ENCODE measurements around the gene KCNH2.
A peak's percentile ranks its signal among the peaks of the same experiment; 100 is the strongest.

KCNH2 gene

GRCh38 chr7:151011097-151011409 is 32.9 kb upstream of the KCNH2 start:
- TF ChIP-seq ZFX (IDR thresholded peaks at IDR 0.05; ENCODE audit: borderline replicate concordance) = no peak
- no peak for TF ChIP-seq CTCF (IDR thresholded peaks at IDR 0.05)
- H3K27ac ChIP-seq = peak overlapping the region; percentile 73; the same call in 1 of the 2 replicates

GRCh38 chr7:151010307-151011096 is 32.4 kb upstream of the KCNH2 start:
- no peak for TF ChIP-seq CTCF (IDR thresholded peaks at IDR 0.05)
- H3K27ac ChIP-seq = peak overlapping the region; percentile 73; the same call in 1 of the 2 replicates

- TF ChIP-seq CTCF (IDR thresholded peaks at IDR 0.05) (no peak), ZFX (IDR thresholded peaks at IDR 0.05; ENCODE audit: borderline replicate concordance) (no peak)
- peak overlapping the region; percentile 73 for H3K27ac ChIP-seq
These were observed 31.9 kb upstream of the KCNH2 start for GRCh38 chr7:151010037-151010306.

- no peak for TF ChIP-seq ZFX (IDR thresholded peaks at IDR 0.05; ENCODE audit: borderline replicate concordance)
- no peak for TF ChIP-seq CTCF (IDR thresholded peaks at IDR 0.05)
- H3K27ac ChIP-seq = peak overlapping the region; percentile 73
These were observed 31.4 kb upstream of the KCNH2 start for GRCh38 chr7:151009327-151010036.

- peak overlapping the region; percentile 73 for H3K27ac ChIP-seq
- TF ChIP-seq ZFX (IDR thresholded peaks at IDR 0.05; ENCODE audit: borderline replicate concordance) = no peak
- TF ChIP-seq CTCF (IDR thresholded peaks at IDR 0.05) = peak; percentile 99
These were observed 30.6 kb upstream of the KCNH2 start for GRCh38 chr7:151008511-151009323.

GRCh38 chr7:151008143-151008510 is 30.0 kb upstream of the KCNH2 start:
- peak overlapping the region; percentile 73 for H3K27ac ChIP-seq
- no peak for TF ChIP-seq ZFX (IDR thresholded peaks at IDR 0.05; ENCODE audit: borderline replicate concordance)
- TF ChIP-seq CTCF (IDR thresholded peaks at IDR 0.05) = no peak
